NCI-H345 treated with DMSO at 0.1 percent for 48 hours (cell line): ENCODE data around the gene LOXL1.
A peak's percentile ranks its signal among the peaks of the same experiment; 100 is the strongest.

Experiments
- DNase-seq: peaks from one replicate; lab custom pipeline; 2025; ENCODE audit not compliant: unreplicated experiment; lab: John Stamatoyannopoulos, UW

The LOXL1 gene

DNA sequence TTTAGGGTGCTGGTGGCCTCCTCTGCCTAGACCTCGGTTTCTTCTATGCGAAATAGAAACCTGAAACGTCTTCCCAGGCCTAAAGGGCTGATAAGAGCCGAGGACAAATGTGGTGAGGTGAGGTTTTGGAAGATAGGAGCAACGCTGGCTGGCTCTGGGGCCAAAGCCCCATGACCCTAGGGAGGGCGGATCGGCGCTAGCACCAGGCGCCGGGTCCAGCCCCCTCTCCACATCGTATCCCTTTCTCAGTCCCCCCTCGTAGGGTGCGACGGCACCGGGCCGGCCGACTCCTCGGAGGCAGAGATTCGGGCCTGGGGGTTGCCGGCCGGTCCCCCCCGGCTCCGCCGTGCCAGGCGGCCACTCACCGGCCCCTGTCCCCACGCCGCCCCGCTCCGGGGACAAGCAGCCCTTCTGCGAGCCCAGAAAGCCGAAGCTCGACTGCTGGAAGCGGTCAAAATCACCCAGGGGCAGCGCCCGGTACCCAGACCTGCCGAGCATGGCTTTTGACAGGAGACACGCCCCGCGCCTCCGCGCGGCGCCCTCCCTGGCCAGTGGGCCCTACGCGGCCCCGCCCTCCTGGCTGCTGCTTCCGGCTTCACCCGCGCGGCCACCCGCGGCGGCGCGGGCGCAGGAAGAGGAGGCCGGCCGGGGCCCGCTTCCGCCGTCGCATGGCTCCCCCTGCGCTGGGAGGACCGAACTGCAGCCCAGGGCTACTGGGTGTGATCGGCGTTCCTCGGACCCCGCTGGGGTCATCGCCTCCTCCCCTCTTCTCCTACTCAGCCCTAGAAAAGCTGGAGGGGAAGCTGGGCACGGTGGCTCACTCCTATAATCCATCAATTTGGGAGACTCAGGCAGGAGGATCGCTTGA is 65.7 kb downstream of the LOXL1 start, which contains the start of gene STOML1:
Gene STOML1, minus strand, starts transcription at position 570 of the 868 bp plus-strand sequence. Its CDS starts 72 bp downstream, at position 498.
- DNase-seq, result peak; percentile 61

DNA sequence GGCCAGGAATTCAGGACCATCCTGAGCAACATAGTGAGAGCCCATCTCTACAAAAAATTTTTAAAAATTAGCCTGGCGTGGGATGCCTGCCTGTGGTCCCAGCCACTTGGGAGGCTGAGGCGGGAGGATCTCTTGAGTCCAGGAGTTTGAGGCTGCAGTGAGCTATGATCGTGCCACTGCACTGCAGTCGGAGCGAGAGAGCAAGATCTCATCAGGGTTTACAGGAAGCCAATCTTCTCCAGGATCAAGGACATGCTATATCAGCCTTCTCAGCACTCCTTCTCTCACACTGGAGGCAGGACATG is 66.3 kb downstream of the LOXL1 start:
- no peak for DNase-seq

GRCh38 chr15:73993211-73993994 is 67.1 kb downstream of the LOXL1 start:
- DNase-seq, result no peak

DNA sequence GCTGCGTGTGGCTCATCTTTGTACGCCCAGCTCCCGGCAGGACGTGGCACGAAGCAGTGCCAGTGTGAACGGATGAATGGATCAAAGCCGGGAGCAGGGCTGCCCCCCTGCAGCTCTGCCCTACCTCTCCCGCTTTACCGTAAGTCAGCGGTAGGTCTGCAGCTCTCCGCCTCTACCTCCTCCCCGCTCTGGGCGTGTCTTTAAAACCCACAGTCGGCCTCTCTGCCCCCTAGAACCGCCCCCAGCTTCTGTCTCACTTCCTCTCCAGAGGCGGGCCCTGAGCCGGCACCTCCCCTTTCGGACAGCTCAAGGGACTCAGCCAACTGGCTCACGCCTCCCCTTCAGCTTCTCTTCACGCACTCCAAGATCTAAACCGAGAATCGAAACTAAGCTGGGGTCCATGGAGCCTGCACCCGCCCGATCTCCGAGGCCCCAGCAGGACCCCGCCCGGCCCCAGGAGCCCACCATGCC is 68.2 kb downstream of the LOXL1 start, which contains the start of gene PML:
Gene PML, plus strand, starts transcription at position 304 of the 471 bp plus-strand sequence. Its CDS starts 97 bp downstream, at position 401.
- DNase-seq, result peak; percentile 75

DNA sequence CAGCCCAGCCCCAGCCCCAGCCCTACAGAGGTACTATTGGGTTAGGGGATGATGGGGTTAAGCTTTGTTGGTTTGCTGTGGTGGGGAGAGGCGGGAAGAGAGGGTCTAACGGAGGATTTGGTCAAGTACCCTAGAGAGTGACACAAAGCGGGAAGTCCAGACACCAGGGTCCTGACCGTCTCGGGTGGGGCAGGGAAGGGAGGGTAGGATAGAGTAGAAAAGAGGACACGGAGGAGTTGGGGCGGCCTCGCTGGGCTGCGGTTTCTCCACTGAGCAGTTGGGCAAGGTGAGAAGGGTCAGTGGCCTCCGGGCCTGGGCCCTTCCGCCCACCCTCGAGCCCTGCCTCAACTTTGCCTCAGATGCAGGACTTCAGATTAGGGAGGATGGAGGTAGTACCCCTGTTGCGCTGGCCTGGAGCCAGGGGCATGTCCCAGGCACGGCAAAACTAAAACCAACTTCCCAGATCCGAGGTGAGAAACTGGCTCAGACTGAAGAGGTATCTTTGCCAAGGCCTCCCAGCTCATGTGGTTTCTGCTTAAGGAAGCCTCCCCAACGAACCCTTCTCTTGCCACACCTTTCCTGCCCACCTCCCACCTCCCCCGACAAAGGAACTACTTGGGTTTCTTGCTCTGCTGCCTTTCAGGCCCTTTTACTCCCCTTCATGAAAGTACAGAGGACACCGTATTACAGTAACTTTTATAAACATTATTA is 68.8 kb downstream of the LOXL1 start:
- DNase-seq, result no peak

GRCh38 chr15:73996267-73996666 is 70.0 kb downstream of the LOXL1 start:
- DNase-seq, result no peak

- DNase-seq, result no peak
Observed at GRCh38 chr15:73996939-73997338, 70.7 kb downstream of the LOXL1 start.

- DNase-seq, result no peak
Observed at GRCh38 chr15:73997986-73998385, 71.7 kb downstream of the LOXL1 start.
